HL-60 (cell line): ENCODE measurements around the gene IFT20.
A peak's percentile ranks its signal among the peaks of the same experiment; 100 is the strongest.

ENCODE experiments used
- CTCF ChIP-seq: IDR thresholded peaks from one replicate; pipeline ENCODE4 v1.5.1; 2011; ENCODE audit warnings: low read length, control low read depth, inconsistent platforms; ENCODE audit not compliant: insufficient read depth
- POLR2AphosphoS5 ChIP-seq: IDR thresholded peaks from 2 replicates; pipeline ENCODE4 v1.6.1; 2012; ENCODE audit warnings: low read depth
- TF ChIP-seq, protein P1 (sequence below): IDR thresholded peaks from 2 replicates; pipeline ENCODE4 v1.6.1; 2012; ENCODE audit warnings: low read depth; ENCODE audit not compliant: insufficient replicate concordance

GRCh38 chr17:28357061-28357900 is 22.0 kb upstream of the IFT20 start, which contains the start of gene POLDIP2:
- TF ChIP-seq CTCF (no peak), POLR2AphosphoS5 (peak; percentile 86)
- TF ChIP-seq, protein P1, sequence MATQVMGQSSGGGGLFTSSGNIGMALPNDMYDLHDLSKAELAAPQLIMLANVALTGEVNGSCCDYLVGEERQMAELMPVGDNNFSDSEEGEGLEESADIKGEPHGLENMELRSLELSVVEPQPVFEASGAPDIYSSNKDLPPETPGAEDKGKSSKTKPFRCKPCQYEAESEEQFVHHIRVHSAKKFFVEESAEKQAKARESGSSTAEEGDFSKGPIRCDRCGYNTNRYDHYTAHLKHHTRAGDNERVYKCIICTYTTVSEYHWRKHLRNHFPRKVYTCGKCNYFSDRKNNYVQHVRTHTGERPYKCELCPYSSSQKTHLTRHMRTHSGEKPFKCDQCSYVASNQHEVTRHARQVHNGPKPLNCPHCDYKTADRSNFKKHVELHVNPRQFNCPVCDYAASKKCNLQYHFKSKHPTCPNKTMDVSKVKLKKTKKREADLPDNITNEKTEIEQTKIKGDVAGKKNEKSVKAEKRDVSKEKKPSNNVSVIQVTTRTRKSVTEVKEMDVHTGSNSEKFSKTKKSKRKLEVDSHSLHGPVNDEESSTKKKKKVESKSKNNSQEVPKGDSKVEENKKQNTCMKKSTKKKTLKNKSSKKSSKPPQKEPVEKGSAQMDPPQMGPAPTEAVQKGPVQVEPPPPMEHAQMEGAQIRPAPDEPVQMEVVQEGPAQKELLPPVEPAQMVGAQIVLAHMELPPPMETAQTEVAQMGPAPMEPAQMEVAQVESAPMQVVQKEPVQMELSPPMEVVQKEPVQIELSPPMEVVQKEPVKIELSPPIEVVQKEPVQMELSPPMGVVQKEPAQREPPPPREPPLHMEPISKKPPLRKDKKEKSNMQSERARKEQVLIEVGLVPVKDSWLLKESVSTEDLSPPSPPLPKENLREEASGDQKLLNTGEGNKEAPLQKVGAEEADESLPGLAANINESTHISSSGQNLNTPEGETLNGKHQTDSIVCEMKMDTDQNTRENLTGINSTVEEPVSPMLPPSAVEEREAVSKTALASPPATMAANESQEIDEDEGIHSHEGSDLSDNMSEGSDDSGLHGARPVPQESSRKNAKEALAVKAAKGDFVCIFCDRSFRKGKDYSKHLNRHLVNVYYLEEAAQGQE, result peak; percentile 58
